ENCODE measurements around the gene ALPI.

ALPI gene

DNA sequence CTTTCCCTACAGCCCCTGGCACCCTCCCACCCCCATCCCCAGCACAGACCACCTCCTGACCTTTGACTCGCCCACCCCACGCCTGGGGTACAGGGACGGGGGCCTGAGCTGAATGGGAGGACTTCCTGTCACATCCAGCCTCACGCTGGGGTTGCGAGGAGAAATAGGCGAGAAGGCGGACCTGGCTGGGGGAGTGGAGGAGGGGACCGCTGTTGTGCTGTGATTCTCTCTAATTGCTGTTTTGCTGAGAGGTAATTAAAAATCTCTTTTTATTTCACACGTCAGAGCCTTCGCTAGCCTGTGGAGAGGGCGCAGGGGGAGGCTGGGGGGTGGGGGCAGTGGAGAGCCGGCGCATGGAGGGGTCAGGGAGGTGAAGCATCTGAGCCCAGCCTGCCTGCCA is 41.4 kb downstream of the ALPI start:
- DNase-seq (ENCODE audit: low read depth), result no peak
- TF ChIP-seq, protein P1, sequence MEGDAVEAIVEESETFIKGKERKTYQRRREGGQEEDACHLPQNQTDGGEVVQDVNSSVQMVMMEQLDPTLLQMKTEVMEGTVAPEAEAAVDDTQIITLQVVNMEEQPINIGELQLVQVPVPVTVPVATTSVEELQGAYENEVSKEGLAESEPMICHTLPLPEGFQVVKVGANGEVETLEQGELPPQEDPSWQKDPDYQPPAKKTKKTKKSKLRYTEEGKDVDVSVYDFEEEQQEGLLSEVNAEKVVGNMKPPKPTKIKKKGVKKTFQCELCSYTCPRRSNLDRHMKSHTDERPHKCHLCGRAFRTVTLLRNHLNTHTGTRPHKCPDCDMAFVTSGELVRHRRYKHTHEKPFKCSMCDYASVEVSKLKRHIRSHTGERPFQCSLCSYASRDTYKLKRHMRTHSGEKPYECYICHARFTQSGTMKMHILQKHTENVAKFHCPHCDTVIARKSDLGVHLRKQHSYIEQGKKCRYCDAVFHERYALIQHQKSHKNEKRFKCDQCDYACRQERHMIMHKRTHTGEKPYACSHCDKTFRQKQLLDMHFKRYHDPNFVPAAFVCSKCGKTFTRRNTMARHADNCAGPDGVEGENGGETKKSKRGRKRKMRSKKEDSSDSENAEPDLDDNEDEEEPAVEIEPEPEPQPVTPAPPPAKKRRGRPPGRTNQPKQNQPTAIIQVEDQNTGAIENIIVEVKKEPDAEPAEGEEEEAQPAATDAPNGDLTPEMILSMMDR (IDR thresholded peaks at IDR 0.05; ENCODE audit: insufficient read depth, low read depth, low read length, missing control alignments), result no peak
- H3K4me3 ChIP-seq (ENCODE audit: low read depth, low read length), result no peak overlapping the region

- no peak for DNase-seq (ENCODE audit: low read depth)
These were observed 42.5 kb downstream of the ALPI start for GRCh38 chr2:232498452-232498851.

DNA sequence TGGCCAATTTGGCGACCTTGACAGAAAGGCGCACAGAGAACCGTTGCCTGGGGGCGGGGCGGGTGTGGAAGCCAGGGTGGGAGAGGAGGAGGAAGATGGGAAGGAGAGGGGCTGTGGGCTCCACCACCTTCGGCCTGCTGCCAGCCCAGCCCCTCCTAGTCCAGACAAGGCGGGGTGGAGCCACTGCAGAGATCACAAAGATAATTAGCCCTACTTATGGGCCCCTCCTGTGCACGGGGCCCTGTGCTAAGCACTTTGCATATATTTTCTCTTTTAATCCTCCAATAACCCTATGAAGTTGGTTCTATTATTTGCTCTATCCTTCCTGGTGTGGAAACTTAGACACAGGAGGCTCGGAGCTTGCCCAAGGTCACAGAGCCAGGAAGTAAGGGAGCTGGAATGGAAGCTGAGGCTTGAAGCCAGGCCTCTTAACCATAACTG is 45.4 kb downstream of the ALPI start:
- no peak for DNase-seq (ENCODE audit: low read depth)
- TF ChIP-seq, protein P1 (IDR thresholded peaks at IDR 0.05; ENCODE audit: insufficient read depth, low read depth, low read length, missing control alignments), result no peak

More at GRCh38 chr2:232498452-232498851, 42.5 kb downstream of the ALPI start:
- H3K4me3 ChIP-seq (ENCODE audit: low read depth, low read length), result no peak overlapping the region
- TF ChIP-seq, protein P1 (IDR thresholded peaks at IDR 0.05; ENCODE audit: insufficient read depth, low read depth, low read length, missing control alignments), result no peak

DNA sequence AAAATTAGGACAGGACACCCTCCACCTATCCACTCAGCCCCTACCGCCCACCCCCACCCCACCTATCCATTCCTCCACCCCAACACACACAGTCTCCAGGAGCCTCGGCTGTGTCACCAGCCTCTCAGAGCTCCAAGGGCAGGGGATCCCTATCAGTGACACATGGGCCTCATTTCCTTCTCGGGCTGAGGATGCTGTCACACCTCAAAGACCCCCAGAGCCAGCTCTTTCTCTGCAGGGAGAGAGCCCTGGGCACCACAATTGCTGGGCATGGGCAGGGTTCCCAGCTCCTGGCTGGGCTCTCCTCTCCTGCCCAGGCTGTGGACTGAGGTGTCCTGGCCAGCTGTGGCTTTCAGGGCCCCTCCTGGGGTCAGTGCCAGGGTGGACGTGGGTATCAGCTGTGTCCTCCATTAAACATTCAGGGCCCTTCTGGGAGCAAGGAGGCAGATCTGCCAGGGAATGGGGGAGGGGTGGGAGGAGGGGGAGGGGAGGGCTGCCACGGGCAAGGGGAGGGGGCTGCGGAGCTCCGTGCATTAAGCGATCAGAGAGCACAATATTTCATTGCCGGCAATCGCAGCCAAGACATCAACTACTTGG is 45.9 kb downstream of the ALPI start:
- TF ChIP-seq, protein P1 (IDR thresholded peaks at IDR 0.05; ENCODE audit: insufficient read depth, low read depth, low read length, missing control alignments), result no peak
- no peak overlapping the region for H3K4me3 ChIP-seq (ENCODE audit: low read depth, low read length)
- DNase-seq (ENCODE audit: low read depth), result no peak

More for the DNA sequence above, 45.4 kb downstream of the ALPI start:
- no peak overlapping the region for H3K4me3 ChIP-seq (ENCODE audit: low read depth, low read length)

- TF ChIP-seq, protein P1 (IDR thresholded peaks at IDR 0.05; ENCODE audit: insufficient read depth, low read depth, low read length, missing control alignments), result no peak
- no peak overlapping the region for H3K4me3 ChIP-seq (ENCODE audit: low read depth, low read length)
- no peak for DNase-seq (ENCODE audit: low read depth)
These were observed 46.6 kb downstream of the ALPI start for GRCh38 chr2:232502511-232502910.

DNA sequence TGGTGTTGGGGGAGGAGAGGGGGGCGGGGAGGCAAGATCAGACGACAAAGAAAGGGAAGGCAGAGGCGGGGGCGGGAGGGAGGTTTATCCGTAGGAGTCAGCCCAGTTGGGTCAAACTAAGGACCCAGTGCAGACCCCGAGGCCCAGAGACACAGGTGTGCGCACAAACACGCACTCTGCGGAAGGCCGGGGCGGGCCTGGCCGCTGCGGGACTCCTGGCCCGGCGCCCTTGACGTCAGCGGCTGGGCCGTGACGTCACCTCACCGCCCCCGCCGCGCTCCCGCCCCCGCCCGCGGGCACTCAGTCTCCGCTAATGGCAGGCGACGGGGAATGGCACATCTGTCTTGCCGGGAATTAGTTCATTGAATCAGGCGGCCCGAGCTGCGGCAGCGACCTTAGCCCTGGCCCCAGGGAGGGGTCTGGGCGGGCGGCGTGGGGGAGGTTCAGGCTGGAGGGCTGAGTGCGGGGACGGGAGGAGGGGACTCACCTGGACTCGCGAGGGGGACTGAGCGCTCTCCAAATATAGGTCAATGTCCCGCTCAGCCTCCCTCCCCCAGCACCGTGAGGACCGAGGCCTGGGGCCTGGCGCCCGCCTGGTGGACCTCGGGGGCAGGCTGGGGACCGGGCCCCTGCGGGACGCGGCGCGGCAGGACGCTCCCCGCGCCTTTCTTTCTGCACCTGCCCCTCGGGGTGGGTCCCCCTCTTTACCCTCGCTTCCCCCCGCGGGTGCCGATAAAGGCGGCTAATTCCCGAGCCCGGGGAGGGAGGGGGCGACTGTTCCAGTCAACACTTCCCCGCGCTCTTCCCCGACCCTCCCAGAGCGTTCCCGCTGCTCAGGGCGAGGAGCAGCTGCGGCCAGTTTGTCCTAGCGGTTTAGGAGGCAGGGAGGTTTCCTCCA is 47.2 kb downstream of the ALPI start:
- DNase-seq (ENCODE audit: low read depth), result no peak

More for the DNA sequence above, 47.2 kb downstream of the ALPI start:
- H3K4me3 ChIP-seq (ENCODE audit: low read depth, low read length), result no peak overlapping the region
- TF ChIP-seq, protein P1 (IDR thresholded peaks at IDR 0.05; ENCODE audit: insufficient read depth, low read depth, low read length, missing control alignments), result no peak
